ENCODE data around the gene NR3C2.

DNA sequence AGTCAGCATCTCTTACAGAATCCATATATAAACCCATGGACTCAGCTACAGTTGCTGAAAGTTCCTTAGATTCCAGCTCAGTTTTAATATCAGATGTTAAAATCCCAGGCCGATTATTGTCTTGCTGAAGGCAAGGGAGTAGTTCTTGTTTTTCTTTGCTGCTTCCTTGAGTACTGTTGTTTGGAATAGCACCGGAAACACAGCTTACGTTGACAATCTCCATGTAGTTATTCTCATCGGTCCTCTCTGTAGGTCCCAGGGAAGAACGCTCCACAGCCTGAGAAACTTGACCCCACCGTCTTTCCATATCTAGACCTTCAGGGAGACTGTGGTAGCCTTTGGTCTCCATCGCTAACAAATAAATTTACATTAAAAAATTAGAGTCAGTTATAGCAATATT lies 5.7 kb downstream of the NR3C2 start:
- TF ChIP-seq, protein P1, sequence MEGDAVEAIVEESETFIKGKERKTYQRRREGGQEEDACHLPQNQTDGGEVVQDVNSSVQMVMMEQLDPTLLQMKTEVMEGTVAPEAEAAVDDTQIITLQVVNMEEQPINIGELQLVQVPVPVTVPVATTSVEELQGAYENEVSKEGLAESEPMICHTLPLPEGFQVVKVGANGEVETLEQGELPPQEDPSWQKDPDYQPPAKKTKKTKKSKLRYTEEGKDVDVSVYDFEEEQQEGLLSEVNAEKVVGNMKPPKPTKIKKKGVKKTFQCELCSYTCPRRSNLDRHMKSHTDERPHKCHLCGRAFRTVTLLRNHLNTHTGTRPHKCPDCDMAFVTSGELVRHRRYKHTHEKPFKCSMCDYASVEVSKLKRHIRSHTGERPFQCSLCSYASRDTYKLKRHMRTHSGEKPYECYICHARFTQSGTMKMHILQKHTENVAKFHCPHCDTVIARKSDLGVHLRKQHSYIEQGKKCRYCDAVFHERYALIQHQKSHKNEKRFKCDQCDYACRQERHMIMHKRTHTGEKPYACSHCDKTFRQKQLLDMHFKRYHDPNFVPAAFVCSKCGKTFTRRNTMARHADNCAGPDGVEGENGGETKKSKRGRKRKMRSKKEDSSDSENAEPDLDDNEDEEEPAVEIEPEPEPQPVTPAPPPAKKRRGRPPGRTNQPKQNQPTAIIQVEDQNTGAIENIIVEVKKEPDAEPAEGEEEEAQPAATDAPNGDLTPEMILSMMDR (IDR thresholded peaks at IDR 0.05) = no peak
- no peak for TF ChIP-seq ZFX (IDR thresholded peaks at IDR 0.05; ENCODE audit: borderline replicate concordance)
